WTC11 (cell line): ENCODE measurements around the gene PRDM15. TPM values are rescaled to one million over a fixed set of nuclear protein-coding genes. Genes with fewer than 3 reads are reported as not detected.

ENCODE experiments used
- ATAC-seq: fragments of 200-7000 bp; cut with Tn5 transposase; 2 replicates; pipeline ENCODE4 v1.10.0; 2021; ENCODE audit warnings: mild to moderate bottlenecking, moderate library complexity
- CTCF ChIA-PET: fragments of 300-600 bp; sonication (Branson Sonifier 250); formaldehyde crosslinking; loops from one replicate; lab custom pipeline; 2021; ENCODE audit warnings: antibody characterized with exemption; lab: Charles Lee
- POLR2A ChIA-PET: fragments of 350-600 bp; sonication (Branson Sonifier 250); formaldehyde crosslinking; loops from one replicate; lab custom pipeline; 2021; ENCODE audit warnings: antibody characterized with exemption; lab: Charles Lee
- DNase-seq: peaks from one replicate; pipeline ENCODE4 v3.0.0; 2021; ENCODE audit warnings: low spot score
- H3K27ac Mint-ChIP-seq: 2 replicates; pipeline ENCODE4 v1.8.0; 2021; ENCODE audit warnings: mixed read lengths
- H3K27me3 Mint-ChIP-seq: 2 replicates; pipeline ENCODE4 v1.8.0; 2021; ENCODE audit warnings: low read depth, mild to moderate bottlenecking, moderate library complexity, mixed read lengths
- H3K36me3 Mint-ChIP-seq: 2 replicates; pipeline ENCODE4 v1.8.0; 2021; ENCODE audit warnings: mixed read lengths
- H3K4me1 Mint-ChIP-seq: 2 replicates; pipeline ENCODE4 v1.8.0; 2022; ENCODE audit warnings: mixed read lengths
- H3K4me3 Mint-ChIP-seq: 2 replicates; pipeline ENCODE4 v1.8.0; 2021; ENCODE audit warnings: mild to moderate bottlenecking, moderate library complexity, mixed read lengths
- H3K9me3 Mint-ChIP-seq: 2 replicates; pipeline ENCODE4 v1.8.0; 2021; ENCODE audit warnings: mixed read lengths
- ARID4B ChIP-seq: sonication (generic); formaldehyde crosslinking; IDR thresholded peaks from 2 replicates; pipeline ENCODE4 v1.8.0; 2023; ENCODE audit warnings: missing genetic modification reagents, mild to moderate bottlenecking, borderline replicate concordance
- CBFB ChIP-seq: sonication (generic); formaldehyde crosslinking; IDR thresholded peaks from 2 replicates; pipeline ENCODE4 v1.8.1; 2022; ENCODE audit warnings: mild to moderate bottlenecking, low read depth, missing genetic modification reagents
- CREB1 ChIP-seq: sonication (generic); formaldehyde crosslinking; IDR thresholded peaks from 2 replicates; pipeline ENCODE4 v1.8.0; 2023; ENCODE audit warnings: mild to moderate bottlenecking, missing genetic modification reagents
- ETV6 ChIP-seq: sonication (generic); formaldehyde crosslinking; IDR thresholded peaks from 2 replicates; pipeline ENCODE4 v1.8.1; 2022; ENCODE audit warnings: mild to moderate bottlenecking, missing genetic modification reagents
- FOXP1 ChIP-seq: sonication (generic); formaldehyde crosslinking; IDR thresholded peaks from 2 replicates; pipeline ENCODE4 v1.8.0; 2022; ENCODE audit warnings: missing genetic modification reagents, mild to moderate bottlenecking, moderate library complexity, borderline replicate concordance
- IRF1 ChIP-seq: sonication (generic); formaldehyde crosslinking; IDR thresholded peaks from 2 replicates; pipeline ENCODE4 v1.8.0; 2023; ENCODE audit warnings: missing genetic modification reagents
- KAT7 ChIP-seq: sonication (generic); formaldehyde crosslinking; IDR thresholded peaks from 2 replicates; pipeline ENCODE4 v1.8.1; 2023; ENCODE audit warnings: missing genetic modification reagents, mild to moderate bottlenecking, borderline replicate concordance
- NFATC4 ChIP-seq: fragments of 250-450 bp; sonication (Bioruptor Pico); IDR thresholded peaks from 2 replicates; pipeline ENCODE4 v1.9.0; 2021; ENCODE audit warnings: mild to moderate bottlenecking
- NFE2L1 ChIP-seq: sonication (generic); formaldehyde crosslinking; IDR thresholded peaks from 2 replicates; pipeline ENCODE4 v1.8.1; 2023; ENCODE audit warnings: missing genetic modification reagents
- OVOL2 ChIP-seq: fragments of 250-450 bp; sonication (Bioruptor Pico); IDR thresholded peaks from 2 replicates; pipeline ENCODE4 v1.9.0; 2021; ENCODE audit warnings: mild to moderate bottlenecking, borderline replicate concordance
- SMAD4 ChIP-seq: sonication (generic); formaldehyde crosslinking; IDR thresholded peaks from 2 replicates; pipeline ENCODE4 v1.8.0; 2022; ENCODE audit warnings: mild to moderate bottlenecking, missing genetic modification reagents
- SP1 ChIP-seq: sonication (generic); formaldehyde crosslinking; conservative IDR thresholded peaks from 2 replicates; pipeline ENCODE4 v1.8.1; 2022; ENCODE audit warnings: missing genetic modification reagents
- STAT6 ChIP-seq: sonication (generic); formaldehyde crosslinking; conservative IDR thresholded peaks from 2 replicates; pipeline ENCODE4 v1.8.1; 2023; ENCODE audit warnings: mild to moderate bottlenecking, low read depth, missing genetic modification reagents, moderate library complexity
- TCF7 ChIP-seq: sonication (generic); formaldehyde crosslinking; IDR thresholded peaks from 2 replicates; pipeline ENCODE4 v1.8.0; 2022; ENCODE audit warnings: mild to moderate bottlenecking, low read depth, missing genetic modification reagents, moderate library complexity
- USF1 ChIP-seq: sonication (generic); formaldehyde crosslinking; IDR thresholded peaks from 2 replicates; pipeline ENCODE4 v1.8.0; 2022; ENCODE audit warnings: mild to moderate bottlenecking, missing genetic modification reagents
- USF2 ChIP-seq: sonication (generic); formaldehyde crosslinking; IDR thresholded peaks from 2 replicates; pipeline ENCODE4 v1.8.1; 2023; ENCODE audit warnings: mild to moderate bottlenecking, missing genetic modification reagents, moderate library complexity
- ZNF121 ChIP-seq: sonication (generic); formaldehyde crosslinking; IDR thresholded peaks from 2 replicates; pipeline ENCODE4 v1.8.0; 2023; ENCODE audit warnings: missing genetic modification reagents
- ZNF219 ChIP-seq: sonication (generic); formaldehyde crosslinking; IDR thresholded peaks from 2 replicates; pipeline ENCODE4 v1.8.0; 2023; ENCODE audit warnings: missing genetic modification reagents, mild to moderate bottlenecking, borderline replicate concordance
- ZNF263 ChIP-seq: sonication (generic); formaldehyde crosslinking; IDR thresholded peaks from 2 replicates; pipeline ENCODE4 v1.8.1; 2022; ENCODE audit warnings: low read depth, mild to moderate bottlenecking, moderate library complexity, missing genetic modification reagents
- ZNF396 ChIP-seq: fragments of 250-450 bp; sonication (Bioruptor Pico); IDR thresholded peaks from 2 replicates; pipeline ENCODE4 v1.8.0; 2021; ENCODE audit warnings: mild to moderate bottlenecking, moderate library complexity, borderline replicate concordance
- ZSCAN18 ChIP-seq: fragments of 250-450 bp; sonication (Bioruptor Pico); IDR thresholded peaks from 2 replicates; pipeline ENCODE4 v2.1.2; 2022; ENCODE audit warnings: mild to moderate bottlenecking, moderate library complexity
- total RNA-seq: library from RNA; stranded (reverse); gene quantifications from 3 replicates; pipeline ENCODE4 v1.2.3, GENCODE V29; 2021

Gene PRDM15
- total RNA-seq, 1 experiment from 2014 or later = 12.9 TPM

- TF ChIP-seq ARID4B (CRISPR knock-in tag) = no peak
These were observed 26.8 kb downstream of the PRDM15 start (continued) for GRCh38 chr21:41852151-41852928.

- CTCF ChIA-PET = interaction anchor here (1.1 to 2.3 kb wide), 3 partner anchors 35 to 266 kb away, joined by 3 to 8 read pairs (median 4); no protein-coding TSS in a partner anchor
- Mint-ChIP-seq H3K4me1 (0 out of 2 replicates have a peak, but pooled peaks cover 2% of the 10 kb centered on the region), H3K27me3 (no peaks in the 10 kb centered on the region), H3K36me3 (peaks cover 11% of the 10 kb centered on the region), H3K27ac (0 out of 2 replicates have a peak overlapping the region, but pooled peaks have one; percentile 9), H3K4me3 (no peak overlapping the region), H3K9me3 (no peaks in the 10 kb centered on the region)
- DNase-seq (no peak), ATAC-seq (no peak)
- TF ChIP-seq ZNF121 (CRISPR knock-in tag) (no peak), CBFB (CRISPR knock-in tag) (no peak), ZSCAN18 (CRISPR knock-in tag) (no peak), ZNF396 (CRISPR knock-in tag) (no peak), OVOL2 (CRISPR knock-in tag) (no peak), FOXP1 (CRISPR knock-in tag) (no peak), ZNF219 (CRISPR knock-in tag) (no peak), SP1 (CRISPR knock-in tag) (no peak), STAT6 (CRISPR knock-in tag) (no peak), USF2 (CRISPR knock-in tag) (no peak), CREB1 (CRISPR knock-in tag) (no peak), SMAD4 (no peak), KAT7 (CRISPR knock-in tag) (no peak), ETV6 (CRISPR knock-in tag) (no peak), TCF7 (CRISPR knock-in tag) (no peak), IRF1 (CRISPR knock-in tag) (no peak), NFE2L1 (CRISPR knock-in tag) (no peak), ZNF263 (CRISPR knock-in tag) (no peak), USF1 (CRISPR knock-in tag) (no peak), NFATC4 (no peak)
- POLR2A ChIA-PET = no interaction called here
These were observed 27.9 kb downstream of the PRDM15 start for GRCh38 chr21:41851090-41851790.
